H9 (cell line): ENCODE results near the gene FAM204A. TPM values are rescaled to one million over a fixed set of nuclear protein-coding genes. Genes with fewer than 3 reads are reported as not detected.

Source experiments
- DNase-seq: peaks from one replicate; pipeline ENCODE4 v3.0.0-alpha.2; 2017
- H2AFZ ChIP-seq: one replicate; pipeline ENCODE4 v1.6.1; 2013; ENCODE audit warnings: mild to moderate bottlenecking, low read length, control low read depth, moderate library complexity
- H2AK5ac ChIP-seq: 2 replicates; pipeline ENCODE4 v1.6.1; 2013; ENCODE audit warnings: low read length, control low read depth, mixed read lengths; ENCODE audit not compliant: insufficient read length
- H2BK120ac ChIP-seq: one replicate; pipeline ENCODE4 v1.6.1; 2013; ENCODE audit warnings: low read depth, mild to moderate bottlenecking, low read length, control low read depth, inconsistent platforms; ENCODE audit not compliant: poor library complexity, severe bottlenecking
- H2BK12ac ChIP-seq: 2 replicates; pipeline ENCODE4 v1.6.1; 2013; ENCODE audit warnings: low read length, control low read depth, mixed read lengths, low read depth; ENCODE audit not compliant: insufficient read length
- H2BK15ac ChIP-seq: 2 replicates; pipeline ENCODE4 v1.6.1; 2013; ENCODE audit warnings: low read depth, low read length, control low read depth
- H2BK20ac ChIP-seq: one replicate; pipeline ENCODE4 v1.6.1; 2013; ENCODE audit warnings: low read depth, mild to moderate bottlenecking, low read length, control low read depth, inconsistent platforms; ENCODE audit not compliant: poor library complexity, severe bottlenecking
- H2BK5ac ChIP-seq: 2 replicates; pipeline ENCODE4 v1.6.1; 2013; ENCODE audit warnings: low read length, control low read depth, mixed read lengths; ENCODE audit not compliant: insufficient read length
- H3K14ac ChIP-seq: 2 replicates; pipeline ENCODE4 v1.6.1; 2013; ENCODE audit warnings: low read length, control low read depth; ENCODE audit not compliant: insufficient read depth
- H3K18ac ChIP-seq: 2 replicates; pipeline ENCODE4 v1.6.1; 2013; ENCODE audit warnings: low read depth, mild to moderate bottlenecking, mixed read lengths, low read length, control low read depth; ENCODE audit not compliant: insufficient read length
- H3K23ac ChIP-seq: 2 replicates; pipeline ENCODE4 v1.6.1; 2013; ENCODE audit warnings: low read length, control low read depth, mixed read lengths, low read depth; ENCODE audit not compliant: insufficient read length
- H3K23me2 ChIP-seq: 2 replicates; pipeline ENCODE4 v1.6.1; 2013; ENCODE audit warnings: low read depth, mild to moderate bottlenecking, mixed read lengths, low read length, control low read depth; ENCODE audit not compliant: insufficient read length, poor library complexity, severe bottlenecking
- H3K27ac ChIP-seq: 2 replicates; pipeline ENCODE4 v1.5.1; 2013; ENCODE audit warnings: low read length, control low read depth, mixed read lengths, low read depth; ENCODE audit not compliant: insufficient read length
- H3K27me3 ChIP-seq: 2 replicates; pipeline ENCODE4 v1.6.1; 2013; ENCODE audit warnings: low read length, control low read depth, inconsistent platforms; ENCODE audit not compliant: insufficient read depth
- H3K4ac ChIP-seq: 2 replicates; pipeline ENCODE4 v1.6.1; 2013; ENCODE audit warnings: low read depth, mild to moderate bottlenecking, control low read depth, inconsistent platforms, low read length, moderate library complexity
- H3K4me1 ChIP-seq: 2 replicates; pipeline ENCODE4 v1.6.1; 2013; ENCODE audit warnings: low read length, control low read depth, inconsistent platforms; ENCODE audit not compliant: insufficient read depth
- H3K4me2 ChIP-seq: 2 replicates; pipeline ENCODE4 v1.6.1; 2013; ENCODE audit warnings: low read length, control low read depth, mixed read lengths; ENCODE audit not compliant: insufficient read length, insufficient read depth
- H3K56ac ChIP-seq: 2 replicates; pipeline ENCODE4 v1.6.1; 2013; ENCODE audit warnings: low read depth, mild to moderate bottlenecking, mixed read lengths, low read length, control low read depth; ENCODE audit not compliant: insufficient read length
- H3K79me1 ChIP-seq: 2 replicates; pipeline ENCODE4 v1.6.1; 2013; ENCODE audit warnings: low read depth, mild to moderate bottlenecking, moderate library complexity, low read length, control low read depth, inconsistent platforms; ENCODE audit not compliant: insufficient read depth, poor library complexity, severe bottlenecking
- H3K79me2 ChIP-seq: 2 replicates; pipeline ENCODE4 v1.6.1; 2013; ENCODE audit warnings: low read length, control low read depth, inconsistent platforms; ENCODE audit not compliant: insufficient read depth
- H3K9ac ChIP-seq: 2 replicates; pipeline ENCODE4 v1.6.1; 2013; ENCODE audit warnings: low read length, control low read depth, mixed read lengths; ENCODE audit not compliant: insufficient read length; ENCODE audit errors: extremely low read depth
- H3K9me3 ChIP-seq: one replicate; pipeline ENCODE4 v1.6.1; 2013; ENCODE audit warnings: low read depth, low read length, inconsistent platforms; ENCODE audit not compliant: control insufficient read depth
- H3T11ph ChIP-seq: one replicate; pipeline ENCODE4 v1.6.1; 2013; ENCODE audit warnings: mild to moderate bottlenecking, low read length, control low read depth, inconsistent platforms
- H4K20me1 ChIP-seq: one replicate; pipeline ENCODE4 v1.6.1; 2013; ENCODE audit not compliant: control insufficient read depth, insufficient read length, insufficient read depth
- H4K5ac ChIP-seq: 2 replicates; pipeline ENCODE4 v1.6.1; 2013; ENCODE audit warnings: low read depth, mild to moderate bottlenecking, mixed read lengths, low read length, control low read depth; ENCODE audit not compliant: insufficient read length
- H4K8ac ChIP-seq: replicated peaks from 2 replicates; pipeline ENCODE4 v1.6.1; 2013; ENCODE audit warnings: low read length, control low read depth, mixed read lengths, low read depth; ENCODE audit not compliant: insufficient read length
- H4K91ac ChIP-seq: 2 replicates; pipeline ENCODE4 v1.6.1; 2013; ENCODE audit warnings: low read depth, mild to moderate bottlenecking, moderate library complexity, mixed read lengths, low read length, control low read depth; ENCODE audit not compliant: insufficient read length
- H3K27ac Mint-ChIP-seq, 3 experiments: 2 replicates in 2 of 3; 3 replicates in 1 of 3; pipeline ENCODE4 v1.8.0; 2020 to 2021; ENCODE audit warnings: mixed read lengths in 3 of 3, mild to moderate bottlenecking in 1 of 3, moderate library complexity in 1 of 3
- H3K27me3 Mint-ChIP-seq: 2 replicates; pipeline ENCODE4 v1.8.0; 2021; ENCODE audit warnings: low read depth, mild to moderate bottlenecking, moderate library complexity, mixed read lengths
- H3K36me3 Mint-ChIP-seq, 3 experiments: 2 replicates in 2 of 3; 3 replicates in 1 of 3; pipeline ENCODE4 v1.8.0; 2020 to 2021; ENCODE audit warnings: low read depth in 3 of 3, mixed read lengths in 3 of 3; ENCODE audit not compliant: insufficient read depth in 1 of 3
- H3K4me1 Mint-ChIP-seq, 2 experiments: 2 replicates each; pipeline ENCODE4 v1.8.0; 2020; ENCODE audit warnings: mixed read lengths in 2 of 2
- H3K4me3 Mint-ChIP-seq, 2 experiments: 2 replicates in 1 of 2; 3 replicates in 1 of 2; pipeline ENCODE4 v1.8.0; 2020 to 2021; ENCODE audit warnings: mild to moderate bottlenecking in 2 of 2, mixed read lengths in 2 of 2, moderate library complexity in 1 of 2
- H3K9me3 Mint-ChIP-seq, 2 experiments: 2 replicates in 1 of 2; 3 replicates in 1 of 2; pipeline ENCODE4 v1.8.0; 2020; ENCODE audit warnings: mild to moderate bottlenecking in 2 of 2, mixed read lengths in 2 of 2, moderate library complexity in 1 of 2
- CTCF ChIP-seq: fragments of 200-600 bp; sonication (generic); conservative IDR thresholded peaks from 3 replicates; pipeline ENCODE4 v1.8.0; 2021; ENCODE audit warnings: antibody characterized with exemption, mild to moderate bottlenecking
- WGBS: extraction: QIAGEN DNeasy Blood & Tissue Kit; methylation state at CpG from one replicate; pipeline ENCODE4 v1.1.7; 2013; ENCODE audit warnings: missing lambda C conversion rate, low lambda C conversion rate, mixed read lengths; ENCODE audit not compliant: insufficient read length; ENCODE audit errors: extremely low coverage; 5-methylcytosine and 5-hydroxymethylcytosine counted together
- total RNA-seq: library from RNA; stranded (reverse); gene quantifications from 2 replicates; pipeline ENCODE4 v1.2.1, GENCODE V29; 2021

FAM204A gene
- total RNA-seq, 1 experiment from 2014 or later: 42.5 TPM

- H3K79me2 ChIP-seq: no peaks in the 10 kb centered on the region
- no peak overlapping the region for H4K5ac ChIP-seq
- no peaks in the 10 kb centered on the region for H4K20me1 ChIP-seq
- Mint-ChIP-seq H3K4me3 (no peak overlapping the region), H3K9me3 (no peaks in the 10 kb centered on the region), H3K36me3 (no peaks in the 10 kb centered on the region), H3K27ac (no peak overlapping the region), H3K27me3 (peaks cover 2% of the 10 kb centered on the region; the same call in 1 of the 2 replicates), H3K4me1 (no peaks in the 10 kb centered on the region)
- H2BK12ac ChIP-seq: no peak overlapping the region
- H2BK20ac ChIP-seq: no peak overlapping the region
- H2AFZ ChIP-seq: no peak overlapping the region
- no peaks in the 10 kb centered on the region for H3K27me3 ChIP-seq
- no peak overlapping the region for H3K18ac ChIP-seq
- no peaks in the 10 kb centered on the region for H3K4me1 ChIP-seq
- H3K14ac ChIP-seq: no peak overlapping the region
- H3K27ac ChIP-seq: no peak overlapping the region
- H3K23ac ChIP-seq: no peak overlapping the region
- no peak overlapping the region for H3K4ac ChIP-seq
- TF ChIP-seq CTCF: no peak
- no peak overlapping the region for H3K4me2 ChIP-seq
- no peak overlapping the region for H4K91ac ChIP-seq
- no peak overlapping the region for H2BK5ac ChIP-seq
- no peak for DNase-seq
- H3K9ac ChIP-seq: no peak overlapping the region
- no peak overlapping the region for H2BK15ac ChIP-seq
- H3T11ph ChIP-seq: no peak overlapping the region
- no peaks in the 10 kb centered on the region for H3K23me2 ChIP-seq
- no peak overlapping the region for H4K8ac ChIP-seq
- H2BK120ac ChIP-seq: no peak overlapping the region
- H2AK5ac ChIP-seq: no peak overlapping the region
- H3K56ac ChIP-seq: no peak overlapping the region
- H3K79me1 ChIP-seq: no peaks in the 10 kb centered on the region
- no CpG with 5 or more reads among the region's 3 CpGs for WGBS
- no peaks in the 10 kb centered on the region for H3K9me3 ChIP-seq
Observed at GRCh38 chr10:118357841-118358240, 15.7 kb upstream of the FAM204A start.
